Pons (tissue), 1 donor: Measurements from ENCODE around the gene MYO6.

Experiments used
- DNase-seq: peaks from one replicate; pipeline ENCODE4 v3.0.0-alpha.2; 2016; ENCODE audit warnings: low spot score

Gene MYO6

DNA sequence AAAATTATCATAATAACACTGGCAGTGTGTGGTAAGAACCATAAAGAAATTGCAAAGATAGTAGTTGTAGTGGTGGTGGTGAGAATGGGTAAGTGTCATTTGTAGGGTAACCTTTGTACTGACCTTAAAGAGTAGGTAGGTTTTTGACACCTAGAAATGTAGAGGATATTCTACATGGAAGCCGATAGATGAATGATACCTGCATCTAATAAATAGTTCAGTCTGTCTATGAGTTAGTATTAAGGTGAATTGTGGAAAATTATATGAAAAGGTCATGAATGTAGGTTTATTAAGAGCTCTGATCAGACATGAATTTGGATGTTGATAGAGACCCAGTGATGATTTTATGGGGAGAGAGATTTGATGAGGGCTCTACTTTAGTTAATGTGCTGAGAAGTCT, 78.1 kb downstream of the MYO6 start:
- no peak for DNase-seq

DNA sequence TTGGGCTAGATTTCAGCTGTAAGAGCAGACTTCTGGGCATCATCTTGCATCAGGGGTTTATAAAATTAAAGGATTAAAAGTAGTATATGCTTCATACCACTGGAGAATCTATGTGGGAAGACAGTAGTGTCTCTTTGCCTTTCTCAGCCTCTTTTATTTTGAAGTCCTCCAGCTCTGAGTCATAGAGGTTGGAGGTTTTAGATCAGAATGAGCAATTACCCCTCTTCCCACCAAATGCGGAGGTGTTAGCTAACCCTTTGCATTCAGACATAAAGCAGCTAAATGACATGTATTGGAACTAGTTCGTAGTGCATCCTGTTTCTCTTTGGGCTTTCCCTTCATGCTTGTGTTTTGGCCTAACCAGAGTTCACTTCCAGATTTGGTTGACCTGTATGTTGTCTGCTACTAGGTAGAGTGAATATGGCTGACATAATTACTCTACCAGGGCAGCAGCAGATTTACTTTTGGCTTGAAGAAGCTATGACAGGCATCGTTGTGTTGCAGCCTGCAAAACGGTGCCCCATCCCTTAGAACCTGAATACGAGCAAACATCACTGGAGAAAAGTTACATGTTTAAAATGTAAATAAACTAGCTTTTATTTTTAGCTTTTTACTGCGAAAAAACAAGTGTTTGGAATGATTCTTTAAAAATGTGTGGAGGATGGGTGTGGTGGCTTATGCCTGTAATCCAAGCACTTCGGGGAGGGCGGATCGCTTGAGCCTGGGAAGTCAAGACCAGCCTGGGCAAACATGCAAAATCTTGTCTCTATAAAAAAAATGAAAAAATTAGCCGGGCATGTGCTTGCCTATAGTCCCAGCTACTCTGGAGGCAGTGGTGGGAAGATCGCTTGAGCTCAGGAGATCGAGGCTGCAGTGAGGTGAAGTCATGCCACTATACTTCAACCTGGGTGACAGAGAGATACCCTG, 82.2 kb downstream of the MYO6 start:
- no peak for DNase-seq

DNA sequence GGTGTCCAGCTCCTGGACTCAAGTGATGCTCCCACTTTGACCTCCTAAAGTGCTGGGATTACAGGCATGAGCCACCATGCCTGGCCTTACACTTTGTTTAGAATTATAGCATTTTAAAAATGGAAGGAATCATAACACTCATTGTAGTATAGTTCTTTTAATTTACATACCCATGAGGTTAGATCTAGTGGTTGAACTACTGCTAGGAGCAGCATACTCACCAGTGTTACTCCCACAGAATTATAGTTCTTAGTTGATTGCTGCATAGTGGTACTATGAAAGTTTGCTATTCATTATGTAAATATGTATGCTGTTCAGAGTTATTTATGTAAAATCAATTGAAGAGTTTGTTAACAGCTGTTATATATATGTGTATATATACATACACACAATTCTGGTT, 85.4 kb downstream of the MYO6 start:
- DNase-seq: no peak

DNA sequence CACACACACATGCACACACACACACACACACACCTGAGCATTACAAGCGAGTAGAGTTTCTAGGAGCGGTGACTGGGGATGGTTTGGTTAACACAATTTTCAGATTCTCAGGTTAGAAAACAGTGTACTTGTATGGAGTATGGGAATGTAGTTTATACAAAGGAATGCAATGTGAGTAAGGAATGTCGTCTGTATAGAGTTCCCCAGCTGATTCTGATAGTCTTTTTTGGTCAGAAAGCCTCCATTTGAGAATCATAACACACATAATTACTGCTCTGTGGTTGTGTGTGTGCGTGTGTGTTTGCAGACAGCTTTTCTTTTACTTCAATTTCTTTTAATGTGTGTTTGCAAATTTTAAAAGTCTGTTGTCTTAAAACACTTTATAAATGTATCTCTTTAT, 93.2 kb downstream of the MYO6 start:
- DNase-seq: no peak

DNA sequence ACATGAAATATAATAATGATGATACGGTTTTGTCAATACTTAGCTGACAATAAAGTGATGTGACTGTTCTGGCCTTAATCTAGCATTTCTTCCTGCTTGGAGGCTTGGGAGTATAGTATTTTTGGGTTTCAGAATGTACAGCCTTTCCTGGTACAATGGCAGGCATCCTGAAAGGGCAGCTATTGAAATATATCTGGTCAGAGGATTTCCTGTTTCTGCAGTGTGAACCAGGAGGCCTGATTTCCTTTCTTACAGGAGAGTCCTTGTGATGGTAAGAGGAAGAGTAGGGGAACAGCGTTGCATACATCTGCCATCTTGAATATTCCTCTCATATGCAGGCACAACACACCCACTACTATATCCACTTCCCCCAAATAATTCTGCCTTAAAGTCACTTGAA, 93.7 kb downstream of the MYO6 start:
- no peak for DNase-seq

DNA sequence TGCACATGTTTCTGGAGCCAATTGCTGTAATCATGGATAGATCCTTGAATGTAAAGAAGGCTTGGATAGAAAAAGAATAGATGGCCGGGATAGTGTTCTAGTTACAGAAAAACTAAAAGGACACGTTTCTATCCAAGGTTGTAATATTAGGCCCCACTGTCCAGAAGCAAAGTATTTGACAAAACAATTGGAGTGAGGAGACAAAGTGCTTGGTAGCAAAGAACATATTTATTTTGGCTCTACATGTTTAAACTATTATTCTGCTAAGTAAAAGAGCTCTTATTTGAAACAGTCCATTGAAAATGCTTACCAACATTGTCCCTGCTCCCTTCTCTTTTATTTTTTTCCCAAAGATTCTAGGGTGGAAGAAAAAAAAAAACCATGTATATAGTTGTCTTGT, 94.4 kb downstream of the MYO6 start:
- no peak for DNase-seq

DNA sequence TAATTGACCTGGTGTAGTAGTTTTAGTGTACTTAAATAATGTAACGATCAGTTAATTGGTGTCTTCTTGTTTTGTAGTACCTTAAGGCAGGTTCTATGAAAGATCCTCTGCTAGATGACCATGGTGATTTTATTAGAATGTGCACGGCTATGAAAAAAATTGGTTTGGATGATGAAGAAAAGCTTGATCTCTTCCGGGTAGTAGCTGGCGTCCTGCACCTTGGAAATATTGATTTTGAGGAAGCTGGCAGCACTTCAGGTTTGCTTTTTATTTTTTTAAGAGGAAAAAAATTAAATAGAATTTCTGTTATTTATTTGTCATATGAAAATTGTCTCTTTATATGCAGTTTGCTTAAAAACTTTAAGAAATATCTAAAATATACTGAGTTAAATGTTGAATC, 99.2 kb downstream of the MYO6 start:
- DNase-seq: no peak

DNA sequence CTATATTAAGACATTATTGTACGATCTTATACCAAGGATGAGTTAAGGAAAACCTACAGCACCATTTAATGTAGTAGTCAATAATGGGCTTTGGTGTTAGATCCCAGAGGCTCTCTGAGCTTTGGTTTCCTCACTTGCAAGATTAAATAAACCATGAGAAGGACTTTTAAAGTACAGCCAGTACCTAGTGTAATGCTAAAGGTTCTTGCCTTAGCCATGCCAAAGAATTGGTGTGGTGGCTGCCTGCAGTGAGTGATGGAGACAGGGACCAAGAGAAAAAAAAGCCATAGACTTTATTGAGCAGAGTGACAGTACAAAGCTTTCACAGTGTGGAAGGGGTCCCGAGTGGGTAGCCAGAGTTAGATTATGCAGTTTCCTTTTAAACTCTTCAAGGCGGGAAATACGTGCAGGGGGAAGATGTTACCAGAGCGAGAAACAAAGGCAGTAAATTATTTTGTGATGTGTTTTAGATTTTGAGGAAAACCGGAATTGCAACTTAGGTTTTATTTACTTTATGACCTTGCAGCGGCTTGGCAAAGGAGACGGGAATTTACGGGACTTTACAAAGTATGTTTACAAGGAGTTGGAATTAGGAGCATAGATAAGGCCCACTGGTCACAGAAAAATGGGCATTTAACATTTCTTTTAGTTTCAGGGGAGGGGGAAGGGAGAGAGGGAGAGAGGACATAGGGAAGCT, 100.4 kb downstream of the MYO6 start:
- DNase-seq: no peak

DNA sequence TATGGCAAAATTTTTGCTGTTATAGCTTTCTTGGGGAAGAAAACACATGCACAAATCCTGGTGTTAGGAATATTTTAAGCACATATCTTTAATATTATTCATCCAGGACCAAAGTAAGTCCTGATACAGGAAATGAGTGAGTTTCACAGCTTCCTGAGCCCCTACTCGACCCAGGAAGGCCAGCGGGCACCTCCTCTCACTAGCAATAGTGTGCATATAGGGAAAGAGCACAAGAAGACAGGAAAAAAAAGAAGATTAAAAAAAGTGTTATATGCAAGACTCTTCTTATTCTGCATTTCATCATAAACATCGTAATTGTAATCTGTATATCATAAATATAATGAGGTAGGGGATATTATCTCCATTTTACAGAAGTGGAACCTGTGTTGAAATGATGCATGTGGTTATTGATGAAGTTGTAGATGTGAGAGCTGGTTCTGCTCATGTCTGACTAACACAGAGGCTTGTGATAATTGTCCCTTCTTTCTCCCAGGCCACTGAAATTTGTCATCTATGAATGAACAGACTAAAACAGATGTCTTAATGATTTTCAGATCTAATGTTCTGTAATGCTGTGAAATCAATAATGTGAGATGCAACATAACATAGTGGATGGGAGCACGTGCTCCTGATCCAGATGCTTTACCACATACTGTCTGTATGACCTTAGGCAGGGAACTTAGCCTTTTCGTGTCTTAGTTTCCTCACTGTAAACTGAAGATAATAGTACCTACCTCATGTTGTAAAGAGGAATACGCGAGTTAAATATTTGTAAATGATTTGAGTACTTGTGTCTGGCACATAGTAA, 101.2 kb downstream of the MYO6 start:
- DNase-seq: no peak

DNA sequence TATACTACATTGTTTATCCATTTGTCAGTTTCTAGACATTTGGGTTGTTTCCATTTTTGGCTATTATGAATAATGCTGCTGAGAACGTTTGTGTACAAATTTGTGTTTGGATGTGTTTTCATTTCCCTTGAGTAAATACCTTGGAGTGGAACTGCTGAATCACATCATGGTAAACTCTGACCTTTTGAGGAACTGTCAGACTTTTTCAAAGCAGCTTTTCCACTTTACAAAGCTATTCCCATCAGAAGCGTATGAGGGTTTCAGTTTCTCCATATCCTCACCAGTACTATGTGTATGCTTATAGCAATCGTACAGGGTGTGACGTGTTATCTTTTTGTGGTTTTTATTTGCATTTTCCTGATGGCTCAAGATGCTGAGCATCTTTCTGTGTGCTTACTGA, 103.7 kb downstream of the MYO6 start:
- DNase-seq: no peak

DNA sequence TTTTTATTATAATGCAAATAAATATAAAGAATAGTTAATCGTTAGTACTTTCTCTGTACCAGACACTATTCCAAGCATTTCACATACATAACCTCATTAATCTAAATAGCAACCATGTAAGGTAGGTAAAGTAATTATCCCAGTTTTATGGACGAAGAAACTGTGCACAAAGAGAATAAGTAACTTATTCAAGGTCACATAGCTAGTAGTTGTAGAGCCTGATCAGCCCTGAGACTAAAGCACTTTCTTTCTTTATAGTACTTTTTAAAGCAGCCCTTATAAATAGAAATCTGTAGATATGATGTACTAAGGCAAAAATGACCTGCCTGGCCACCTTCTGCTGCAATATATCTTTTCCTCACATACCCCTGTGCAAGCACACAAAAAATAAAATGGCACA, 104.8 kb downstream of the MYO6 start:
- DNase-seq: no peak

DNA sequence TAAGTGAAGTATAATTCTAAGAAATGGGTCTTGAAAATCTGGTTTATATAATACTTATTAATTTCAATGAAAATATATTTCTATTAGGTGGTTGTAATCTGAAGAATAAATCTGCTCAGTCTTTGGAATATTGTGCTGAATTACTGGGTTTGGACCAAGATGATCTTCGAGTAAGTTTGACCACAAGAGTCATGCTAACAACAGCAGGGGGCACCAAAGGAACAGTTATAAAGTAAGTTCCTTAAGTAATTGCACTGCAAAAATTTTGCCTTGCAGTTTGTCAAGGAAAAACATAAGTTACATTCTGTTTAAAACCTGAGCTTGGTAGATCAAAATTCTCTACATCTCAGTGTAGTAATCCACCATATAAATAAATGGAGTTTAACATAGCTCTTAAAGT, 106.0 kb downstream of the MYO6 start:
- DNase-seq: peak; percentile 81

DNA sequence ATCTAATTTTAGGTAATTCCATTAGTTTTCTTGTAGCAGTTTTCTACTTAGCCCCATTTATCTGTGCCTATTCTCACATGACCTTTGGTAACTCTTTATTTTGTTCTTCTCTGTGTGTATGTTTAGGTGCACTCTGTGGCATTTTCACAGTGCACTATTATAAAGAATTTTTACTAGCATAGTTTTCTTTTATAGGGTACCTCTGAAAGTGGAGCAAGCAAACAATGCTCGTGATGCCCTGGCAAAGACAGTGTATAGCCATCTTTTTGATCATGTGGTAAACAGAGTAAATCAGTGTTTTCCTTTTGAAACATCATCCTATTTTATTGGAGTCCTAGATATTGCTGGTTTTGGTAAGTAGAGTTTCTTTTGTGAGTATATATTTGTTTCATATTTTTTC, 107.9 kb downstream of the MYO6 start:
- DNase-seq: no peak

DNA sequence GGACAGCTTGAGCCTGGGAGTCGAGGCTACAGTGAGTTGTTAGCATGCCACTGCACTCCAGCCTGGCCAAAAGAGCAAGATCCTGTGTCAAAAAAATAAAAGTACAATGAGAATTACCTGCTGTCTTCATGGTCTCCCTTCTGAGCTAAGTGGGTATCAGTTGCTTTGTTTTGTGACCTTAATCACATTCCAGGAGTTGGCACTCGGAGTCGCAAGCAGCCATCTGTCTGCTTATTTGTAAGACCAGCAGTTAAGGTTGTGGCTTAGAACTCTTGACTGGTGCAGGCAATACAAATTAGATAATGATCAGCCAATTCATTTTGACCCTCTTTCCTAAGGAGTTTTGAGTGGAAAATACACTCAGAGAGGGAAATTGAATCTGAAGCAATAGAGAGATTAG, 114.0 kb downstream of the MYO6 start:
- DNase-seq: no peak

DNA sequence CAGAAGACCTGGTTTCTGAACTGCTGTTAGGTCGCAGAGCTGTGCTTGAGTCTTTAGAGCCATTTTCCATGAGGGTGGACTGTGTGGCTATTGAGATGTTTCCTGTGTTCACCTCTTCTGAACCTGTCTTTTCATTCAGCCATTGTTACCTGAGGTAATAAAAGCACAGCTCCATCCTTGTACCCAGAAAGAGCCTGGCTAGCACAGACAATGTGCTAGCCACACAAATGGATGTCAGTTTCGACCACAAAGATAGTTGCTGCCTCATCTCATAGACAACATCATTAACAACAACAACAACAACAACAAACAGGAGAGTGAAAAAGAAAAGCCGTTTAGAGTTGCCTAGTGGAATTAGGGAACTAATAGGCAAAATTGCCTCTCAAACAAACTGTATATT, 114.7 kb downstream of the MYO6 start:
- no peak for DNase-seq

DNA sequence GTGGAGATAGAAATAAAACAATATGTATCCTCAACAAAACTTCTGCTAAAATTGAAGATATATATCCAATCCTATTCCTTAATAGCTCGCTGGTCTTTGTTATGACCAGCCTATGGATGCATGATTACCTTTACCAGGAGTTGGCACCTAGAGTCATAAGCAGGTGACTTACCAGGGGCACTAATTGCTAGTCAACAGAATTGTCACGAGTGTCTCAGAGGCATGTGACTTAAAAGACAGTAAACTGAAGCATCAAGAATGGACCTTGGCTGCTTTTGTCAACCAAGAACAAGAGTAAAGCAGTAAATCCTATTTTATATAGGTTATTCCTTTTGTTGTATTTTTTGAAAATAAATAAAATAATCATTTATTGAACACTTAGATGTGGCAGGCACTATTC, 115.4 kb downstream of the MYO6 start:
- DNase-seq: no peak

DNA sequence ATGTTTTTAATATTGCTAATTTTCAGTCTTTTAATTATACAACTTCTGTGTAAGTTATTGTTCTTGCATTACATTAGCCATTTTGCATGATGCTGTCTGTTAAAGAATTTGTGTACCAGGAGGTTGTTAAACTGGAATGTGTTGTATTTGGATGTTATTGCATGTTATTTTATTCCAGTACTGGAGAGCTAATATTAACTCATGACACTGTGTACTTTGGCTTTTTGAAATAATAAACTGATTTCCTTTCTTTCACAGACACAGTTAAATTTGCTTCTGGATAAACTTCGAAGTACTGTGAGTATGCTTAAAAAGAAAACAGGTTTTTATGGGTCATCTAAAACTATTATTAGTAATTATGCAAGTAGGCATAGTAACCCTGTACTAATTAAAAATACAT, 121.3 kb downstream of the MYO6 start:
- no peak for DNase-seq

DNA sequence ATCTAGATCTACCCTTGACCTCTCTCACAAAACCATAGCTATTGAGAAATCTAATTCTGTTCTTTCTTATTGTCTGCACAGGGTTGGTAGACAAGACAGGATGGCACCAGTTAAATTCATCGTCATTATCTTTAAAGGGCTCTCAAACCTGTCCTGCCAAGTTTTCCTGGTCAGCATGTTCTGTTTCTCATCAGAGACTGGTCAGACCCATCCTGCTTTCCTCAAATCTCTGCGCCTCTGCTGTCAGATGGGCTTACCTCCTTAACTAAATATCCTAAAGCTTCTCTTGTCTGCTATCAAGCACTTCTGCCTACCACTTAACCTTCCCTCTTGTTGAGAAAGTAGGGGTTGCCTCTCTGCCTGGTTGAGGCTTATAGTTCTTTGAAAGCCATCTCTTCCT, 125.2 kb downstream of the MYO6 start:
- no peak for DNase-seq

DNA sequence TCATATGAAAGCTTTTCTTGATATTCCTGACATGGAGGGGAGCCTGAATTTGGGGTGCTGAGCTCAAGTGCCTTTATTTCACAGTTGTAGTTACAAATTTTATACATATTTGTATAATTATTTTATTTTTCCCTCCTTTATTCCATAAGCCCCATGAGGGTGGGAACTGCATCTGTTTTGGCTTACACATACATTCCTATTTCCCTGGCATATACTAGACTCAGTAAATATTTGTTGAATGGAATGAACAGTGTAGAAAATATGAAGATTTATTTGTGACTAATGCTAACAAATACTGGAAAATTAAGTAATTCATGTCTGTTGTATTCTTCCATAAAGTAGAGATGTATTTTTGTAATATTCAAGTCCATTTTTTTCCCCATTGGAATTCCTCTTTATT, 127.1 kb downstream of the MYO6 start:
- DNase-seq: no peak

DNA sequence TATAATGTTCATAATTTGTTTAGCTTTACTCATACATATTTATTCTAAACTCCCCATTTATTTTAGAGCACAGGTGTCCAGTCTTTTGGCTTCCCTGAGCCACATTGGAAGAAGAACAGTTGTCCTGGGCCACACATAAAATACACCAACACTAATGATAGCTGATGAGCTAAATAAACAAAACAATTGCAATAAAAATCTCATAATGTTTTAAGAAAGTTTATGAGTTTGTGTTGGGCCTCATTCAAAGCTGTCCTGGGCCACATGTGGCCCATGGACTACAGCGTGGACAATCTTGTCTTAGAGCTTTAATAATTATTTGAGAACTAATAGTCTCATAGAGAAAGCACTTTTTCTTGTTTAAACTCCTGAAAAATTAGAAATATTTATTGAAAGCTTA, 131.3 kb downstream of the MYO6 start:
- DNase-seq: no peak

DNA sequence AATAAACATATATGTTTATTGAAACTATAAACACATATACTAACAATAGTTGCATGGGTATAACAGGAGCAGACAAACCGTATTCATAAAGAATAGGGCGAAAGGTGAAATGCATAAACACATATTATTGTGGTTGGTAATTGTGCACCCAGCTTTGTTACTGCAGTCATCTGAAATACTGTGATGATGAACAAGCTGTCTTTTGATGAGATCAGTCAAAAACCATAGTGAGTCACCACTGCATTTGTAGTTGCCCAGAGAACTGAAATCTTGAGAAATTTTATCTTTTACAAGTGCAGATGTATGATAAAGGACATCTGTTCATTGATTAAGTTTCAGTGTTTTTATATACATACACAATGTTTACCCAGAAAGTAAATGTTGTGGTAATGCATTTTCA, 133.7 kb downstream of the MYO6 start:
- no peak for DNase-seq

DNA sequence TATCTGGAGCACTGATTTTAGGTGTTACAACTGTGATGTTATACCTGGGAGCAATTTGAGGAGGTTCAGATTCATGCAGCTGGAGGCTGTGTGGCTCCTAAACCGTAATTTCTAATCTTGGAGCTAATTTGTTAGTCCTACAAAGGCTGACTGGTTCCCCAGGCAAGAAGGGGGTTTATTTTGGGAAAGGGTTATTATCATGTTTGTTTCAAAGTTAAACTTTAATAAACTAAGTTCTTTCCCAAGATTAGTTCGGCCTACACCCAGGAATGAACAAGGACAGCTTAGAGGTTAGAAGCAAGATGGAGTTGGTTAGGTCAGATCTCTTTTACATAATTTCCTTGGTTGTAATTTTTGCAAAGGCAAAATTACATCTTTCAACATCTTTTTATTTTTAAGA, 135.8 kb downstream of the MYO6 start:
- DNase-seq: no peak

DNA sequence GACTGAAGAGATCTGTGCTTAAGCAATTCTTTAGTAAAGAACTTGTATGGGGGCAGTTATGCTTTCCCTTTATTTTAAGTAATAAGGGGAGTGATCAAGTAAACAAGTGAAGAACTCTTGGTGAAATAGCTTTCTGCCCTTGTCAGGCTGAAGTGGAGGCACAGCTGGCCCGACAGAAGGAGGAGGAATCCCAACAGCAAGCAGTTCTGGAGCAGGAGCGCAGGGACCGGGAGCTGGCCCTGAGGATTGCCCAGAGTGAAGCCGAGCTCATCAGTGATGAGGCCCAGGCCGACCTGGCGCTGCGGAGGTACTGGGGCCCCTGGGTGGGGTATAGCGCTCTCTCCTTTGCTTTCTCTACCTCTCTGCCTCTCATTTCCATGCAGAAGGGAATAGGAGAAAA, 143.3 kb downstream of the MYO6 start:
- no peak for DNase-seq
